ENCODE measurements around the gene KIF11. TPM values are rescaled to one million over a fixed set of nuclear protein-coding genes. Genes with fewer than 3 reads are reported as not detected.
A peak's percentile ranks its signal among the peaks of the same experiment; 100 is the strongest.

The KIF11 gene
- total and polyA plus RNA-seq, 2 of the 13 experiments (the other 11 are each of a cell fraction or from before 2014, with no cell fraction given): 8.7 to 38.4 TPM

- no peak for TF ChIP-seq USF2 (IDR thresholded peaks at IDR 0.05; ENCODE audit: low read depth, low read length)
- peak; percentile 45; the same call in 1 of the 2 replicates for TF ChIP-seq USF2 (CRISPR knock-in tag; IDR thresholded peaks at IDR 0.05; ENCODE audit: borderline replicate concordance)
- no peak for TF ChIP-seq XBP1 (CRISPR knock-in tag; IDR thresholded peaks at IDR 0.05)
- 0 out of 2 replicates have a peak, but pooled peaks have one; percentile 50 for TF ChIP-seq ZBTB39 (CRISPR knock-in tag; IDR thresholded peaks at IDR 0.05)
- no peak; the same call in none of the 2 replicates for TF ChIP-seq RXRB (CRISPR knock-in tag; IDR thresholded peaks at IDR 0.05; ENCODE audit: borderline replicate concordance)
- peak; percentile 66; the same call in 1 of the 2 replicates for TF ChIP-seq SRY (CRISPR knock-in tag; IDR thresholded peaks at IDR 0.05)
- TF ChIP-seq DPF2 (CRISPR knock-in tag; IDR thresholded peaks at IDR 0.05; ENCODE audit: borderline replicate concordance, low read depth): no peak
- peak; percentile 48; the same call in 1 of the 2 replicates for TF ChIP-seq PAXIP1 (CRISPR knock-in tag; conservative IDR thresholded peaks at IDR 0.05)
- peak; percentile 68 for TF ChIP-seq ZNF264 (CRISPR knock-in tag; IDR thresholded peaks at IDR 0.05)
- peak; percentile 98 for TF ChIP-seq PHF8 (CRISPR knock-in tag; IDR thresholded peaks at IDR 0.05)
- TF ChIP-seq DMAP1 (CRISPR knock-in tag; IDR thresholded peaks at IDR 0.05): peak; percentile 88
- peak; percentile 73; the same call in 1 of the 2 replicates for TF ChIP-seq AHR (CRISPR knock-in tag; IDR thresholded peaks at IDR 0.05)
- no peak for TF ChIP-seq ZNF577 (CRISPR knock-in tag; IDR thresholded peaks at IDR 0.05; ENCODE audit: borderline replicate concordance, low read depth)
- TF ChIP-seq ZNF713 (CRISPR knock-in tag; IDR thresholded peaks at IDR 0.05): no peak
- TF ChIP-seq PCBP2 (optimal IDR thresholded peaks at IDR 0.05; ENCODE audit: low read depth, low read length, poor library complexity, severe bottlenecking): no peak
- peak; percentile 44; the same call in 1 of the 2 replicates for TF ChIP-seq ZNF609 (CRISPR knock-in tag; IDR thresholded peaks at IDR 0.05; ENCODE audit: borderline replicate concordance)
Measured at GRCh38 chr10:92573798-92574547, 19.0 kb upstream of the KIF11 start, which contains the start of gene IDE (continued).

Measured in HepG2 (cell line).